Measurements from ENCODE around the gene NFATC2. TPM values are rescaled to one million over a fixed set of nuclear protein-coding genes. Genes with fewer than 3 reads are reported as not detected.
"Not testable (repeated sequence)": the region's sequence is repeated elsewhere in the genome, so short reads cannot be mapped to it uniquely, and the experiment has no call there.

The NFATC2 gene
- total RNA-seq, 5 donors from 2014 or later (not counting 1 experiment from before 2014, with no cell fraction given): 49.0 to 75.9 (median 67.0) TPM

- ATAC-seq (replicated peaks in 1 of 4): no peak
- no peak for DNase-seq
- no peak overlapping the region for H3K27ac ChIP-seq (ENCODE audit: low read length)
- peaks cover 4 to 55% of the 10 kb centered on the region in 2 experiments for H3K4me1 ChIP-seq (ENCODE audit: control insufficient read depth in 1 of 2, extremely low read depth in 1 of 2, insufficient read depth in 2 of 2, low read length in 2 of 2)
- Mint-ChIP-seq H3K4me3 (no peak overlapping the region), H3K36me3 (peaks cover 50% of the 10 kb centered on the region), H3K27ac (peak overlapping the region in 1 of 2 donors; percentile 66), H3K27me3 (no peaks in the 10 kb centered on the region), H3K9me3 (no peaks in the 10 kb centered on the region), H3K4me1 (peaks cover 79 to 88% (median 86%) of the 10 kb centered on the region in 3 donors)
- 100% methylated on average over 8 of the region's 15 CpGs for WGBS (ENCODE audit: insufficient coverage)
- no peaks in the 10 kb centered on the region for H3K9me3 ChIP-seq
- CTCF ChIA-PET: interaction anchor here in 1 of 2 donors (2.0 to 2.8 kb wide), 2 partner anchors 12 to 18 kb away, joined by 8 to 13 read pairs; no protein-coding TSS in a partner anchor
- H3K27me3 ChIP-seq (replicated peaks in 1 of 2; ENCODE audit: control insufficient read depth in 2 of 2, extremely low read depth in 1 of 2, insufficient read depth in 2 of 2, low read length in 1 of 2): no peaks in the 10 kb centered on the region
- POLR2A ChIA-PET: interaction anchor here in 1 of 2 donors (0.6 to 1.7 kb wide), 3 partner anchors 18 to 63 kb away, joined by 3 to 9 read pairs (median 3); partner anchors contain the start of gene NFATC2
- peaks cover 12 to 50% of the 10 kb centered on the region in 2 donors for H3K36me3 ChIP-seq (ENCODE audit: control insufficient read depth in 2 of 2, extremely low read depth in 1 of 2, insufficient read depth in 1 of 2, low read length in 1 of 2)
- no peak overlapping the region for H3K4me3 ChIP-seq (ENCODE audit: control insufficient read depth in 1 of 2, extremely low read depth in 1 of 2, low read length in 1 of 2)
Observed at GRCh38 chr20:51482836-51483473, 59.6 kb downstream of the NFATC2 start.

DNA sequence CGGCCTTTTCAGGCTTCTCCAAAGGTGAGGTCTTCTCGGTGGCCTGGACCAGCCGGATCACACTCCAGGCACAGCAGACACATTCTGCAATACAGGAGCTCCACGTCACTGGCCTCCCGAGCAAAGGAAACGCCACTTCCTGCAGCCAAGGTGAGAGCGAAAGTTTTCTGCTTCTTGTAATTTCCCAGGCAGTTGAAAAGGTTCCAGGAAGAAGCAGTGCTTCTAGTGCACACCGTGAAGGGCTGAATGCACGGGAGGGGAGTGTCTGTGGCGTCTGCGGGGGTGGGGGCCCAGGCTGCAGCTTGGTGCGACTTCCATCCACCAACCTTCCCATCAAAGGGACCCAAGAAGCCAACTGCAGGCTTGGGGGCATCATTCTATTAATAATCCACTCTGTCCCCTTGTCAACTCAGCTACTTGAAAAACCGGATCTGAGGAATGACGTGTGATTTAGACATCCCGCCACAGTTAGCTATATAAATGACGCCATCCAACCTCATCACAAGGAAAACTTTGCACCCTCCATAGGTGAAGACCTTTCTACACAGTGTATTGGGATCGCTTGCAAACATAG, 61.1 kb downstream of the NFATC2 start:
- whole genome bisulfite sequencing (ENCODE audit: insufficient coverage): 22% methylated on average over 5 of the region's 17 CpGs
- Histone ChIP-seq H3K4me3 (ENCODE audit: control insufficient read depth in 1 of 2, extremely low read depth in 1 of 2, low read length in 1 of 2) (no peak overlapping the region), H3K9me3 (no peaks in the 10 kb centered on the region), H3K36me3 (ENCODE audit: control insufficient read depth in 2 of 2, extremely low read depth in 1 of 2, insufficient read depth in 1 of 2, low read length in 1 of 2) (peaks cover 5 to 40% of the 10 kb centered on the region in 2 donors), H3K27me3 (replicated peaks in 1 of 2; ENCODE audit: control insufficient read depth in 2 of 2, extremely low read depth in 1 of 2, insufficient read depth in 2 of 2, low read length in 1 of 2) (no peaks in the 10 kb centered on the region), H3K4me1 (ENCODE audit: control insufficient read depth in 1 of 2, extremely low read depth in 1 of 2, insufficient read depth in 2 of 2, low read length in 2 of 2) (peaks cover 4 to 54% of the 10 kb centered on the region in 2 experiments), H3K27ac (ENCODE audit: low read length) (peak overlapping the region; percentile 57)
- DNase-seq: peak in 30 of 35 experiments; percentile 9 to 75 (median 32)
- Mint-ChIP-seq H3K4me3 (peak overlapping the region; percentile 63 to 71 (median 64)), H3K36me3 (peaks cover 51% of the 10 kb centered on the region), H3K9me3 (peaks cover 0 to 4% (median 0%) of the 10 kb centered on the region in 3 donors), H3K27ac (peak overlapping the region; percentile 87 to 88), H3K27me3 (no peaks in the 10 kb centered on the region), H3K4me1 (peaks cover 79 to 90% (median 86%) of the 10 kb centered on the region in 3 donors)
- CTCF ChIA-PET: interaction anchor here in 1 of 2 donors (1.0 to 2.8 kb wide), 4 partner anchors 13 to 155 kb away, joined by 3 to 13 read pairs (median 6); no protein-coding TSS in a partner anchor
- POLR2A ChIA-PET: interaction anchor here (0.6 to 1.7 kb wide), 2 partner anchors 61 to 111 kb away, joined by 3 to 9 read pairs; partner anchors contain the start of gene NFATC2 (in 1 of the 2)
- peak; percentile 74 to 76 (median 76) for ATAC-seq (replicated peaks in 1 of 4)

DNA sequence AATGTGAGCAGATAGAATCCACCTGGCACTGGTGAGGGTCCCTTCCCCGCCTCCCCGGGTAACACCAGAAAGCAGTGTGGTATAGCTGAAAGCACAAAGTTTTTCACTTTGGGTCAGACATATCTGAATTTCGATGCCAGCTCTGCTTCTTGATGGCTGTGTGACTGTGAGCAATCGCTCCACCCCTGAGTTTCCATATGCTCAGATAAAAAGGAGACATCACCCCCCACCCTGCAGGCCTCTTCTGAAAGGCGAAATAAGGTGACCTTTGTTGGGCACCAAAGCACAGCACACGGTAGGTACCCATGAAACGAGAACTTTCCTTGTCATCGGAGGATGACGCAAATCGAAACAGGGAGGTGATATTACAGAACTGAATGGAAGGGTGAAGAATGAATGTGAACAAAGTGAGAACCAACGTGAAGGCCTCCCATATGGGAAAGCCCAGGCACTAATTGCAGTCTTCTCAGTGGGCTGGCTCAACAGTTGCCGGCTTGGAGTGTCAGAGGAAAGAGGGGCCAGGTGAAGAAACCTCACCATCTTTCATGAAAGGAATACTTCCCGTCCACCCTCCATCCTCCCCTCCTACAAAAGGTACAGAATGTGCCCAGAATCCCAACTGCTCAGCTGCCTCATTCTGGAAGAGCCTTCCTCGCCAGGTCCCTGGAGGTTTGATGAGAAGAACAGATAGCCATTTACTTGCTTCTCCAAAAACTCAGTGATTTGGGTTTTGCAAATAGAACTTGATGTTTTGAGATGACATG, 61.8 kb downstream of the NFATC2 start:
- peaks cover 4 to 50% of the 10 kb centered on the region in 2 experiments for H3K4me1 ChIP-seq (ENCODE audit: control insufficient read depth in 1 of 2, extremely low read depth in 1 of 2, insufficient read depth in 2 of 2, low read length in 2 of 2)
- peak in 10 of 35 experiments; percentile 10 to 72 (median 22) for DNase-seq

GRCh38 chr20:51476106-51476505, 66.4 kb downstream of the NFATC2 start:
- H3K4me3 ChIP-seq (ENCODE audit: control insufficient read depth in 1 of 2, extremely low read depth in 1 of 2, low read length in 1 of 2); DNase-seq; H3K27me3 ChIP-seq (replicated peaks in 1 of 2; ENCODE audit: control insufficient read depth in 2 of 2, extremely low read depth in 1 of 2, insufficient read depth in 2 of 2, low read length in 1 of 2); H3K27me3 Mint-ChIP-seq; ATAC-seq (replicated peaks in 1 of 4); H3K27ac ChIP-seq (ENCODE audit: low read length); H3K9me3 ChIP-seq; POLR2A ChIA-PET; H3K4me3 Mint-ChIP-seq; H3K9me3 Mint-ChIP-seq: not testable (repeated sequence)
- CTCF ChIA-PET: interaction anchor here in 1 of 2 donors (0.7 kb wide), 1 partner anchor 10 kb away, joined by 5 read pairs; no protein-coding TSS in a partner anchor
- H3K36me3 Mint-ChIP-seq: peaks cover 63% of the 10 kb centered on the region
- H3K36me3 ChIP-seq (ENCODE audit: control insufficient read depth in 2 of 2, extremely low read depth in 1 of 2, insufficient read depth in 1 of 2, low read length in 1 of 2): peaks cover 4 to 58% of the 10 kb centered on the region in 2 donors
- H3K4me1 Mint-ChIP-seq: peaks cover 51 to 65% (median 53%) of the 10 kb centered on the region in 3 donors
- peak overlapping the region; percentile 5 to 64 for H3K27ac Mint-ChIP-seq
- WGBS (ENCODE audit: insufficient coverage): no CpG with 5 or more reads among the region's 1 CpG
- H3K4me1 ChIP-seq (ENCODE audit: control insufficient read depth in 1 of 2, extremely low read depth in 1 of 2, insufficient read depth in 2 of 2, low read length in 2 of 2): peaks cover 6 to 31% of the 10 kb centered on the region in 2 experiments

More for the DNA sequence above, 61.8 kb downstream of the NFATC2 start:
- Histone ChIP-seq H3K9me3 (no peaks in the 10 kb centered on the region), H3K27me3 (replicated peaks in 1 of 2; ENCODE audit: control insufficient read depth in 2 of 2, extremely low read depth in 1 of 2, insufficient read depth in 2 of 2, low read length in 1 of 2) (no peaks in the 10 kb centered on the region), H3K27ac (ENCODE audit: low read length) (peak overlapping the region; percentile 57), H3K4me3 (ENCODE audit: control insufficient read depth in 1 of 2, extremely low read depth in 1 of 2, low read length in 1 of 2) (no peak overlapping the region), H3K36me3 (ENCODE audit: control insufficient read depth in 2 of 2, extremely low read depth in 1 of 2, insufficient read depth in 1 of 2, low read length in 1 of 2) (peaks cover 5 to 37% of the 10 kb centered on the region in 2 donors)
- Mint-ChIP-seq H3K27ac (peak overlapping the region; percentile 87 to 88), H3K9me3 (peaks cover 0 to 4% (median 0%) of the 10 kb centered on the region in 3 donors), H3K4me3 (peak overlapping the region; percentile 63 to 71 (median 64)), H3K36me3 (peaks cover 50% of the 10 kb centered on the region), H3K27me3 (no peaks in the 10 kb centered on the region), H3K4me1 (peaks cover 79 to 89% (median 84%) of the 10 kb centered on the region in 3 donors)
- ATAC-seq (replicated peaks in 1 of 4): peak in 3 of 4 experiments; percentile 13 to 68 (median 40)
- WGBS (ENCODE audit: insufficient coverage): 33% methylated on average over 4 of the region's 14 CpGs
- ChIA-PET CTCF (interaction anchor here in 1 of 2 donors (0.6 to 2.8 kb wide), 5 partner anchors 14 to 1820 kb away, joined by 3 to 13 read pairs (median 3); no protein-coding TSS in a partner anchor), POLR2A (interaction anchor here (0.6 to 1.7 kb wide), 2 partner anchors 61 to 110 kb away, joined by 3 to 9 read pairs; partner anchors contain the start of gene NFATC2 (in 1 of the 2))

- Histone ChIP-seq H3K9me3 (no peaks in the 10 kb centered on the region), H3K4me1 (ENCODE audit: control insufficient read depth in 1 of 2, extremely low read depth in 1 of 2, insufficient read depth in 2 of 2, low read length in 2 of 2) (peaks cover 11 to 21% of the 10 kb centered on the region in 2 experiments), H3K36me3 (ENCODE audit: control insufficient read depth in 2 of 2, extremely low read depth in 1 of 2, insufficient read depth in 1 of 2, low read length in 1 of 2) (peaks cover 7 to 74% of the 10 kb centered on the region in 2 donors), H3K27ac (ENCODE audit: low read length) (no peak overlapping the region), H3K27me3 (replicated peaks in 1 of 2; ENCODE audit: control insufficient read depth in 2 of 2, extremely low read depth in 1 of 2, insufficient read depth in 2 of 2, low read length in 1 of 2) (no peaks in the 10 kb centered on the region), H3K4me3 (ENCODE audit: control insufficient read depth in 1 of 2, extremely low read depth in 1 of 2, low read length in 1 of 2) (no peak overlapping the region)
- Mint-ChIP-seq H3K27me3 (no peaks in the 10 kb centered on the region), H3K4me1 (peaks cover 49 to 63% (median 51%) of the 10 kb centered on the region in 3 donors), H3K27ac (no peak overlapping the region), H3K4me3 (no peak overlapping the region), H3K9me3 (peaks cover 0 to 4% (median 0%) of the 10 kb centered on the region in 3 donors), H3K36me3 (peaks cover 73% of the 10 kb centered on the region)
- CTCF ChIA-PET: no interaction called here
- no peak for DNase-seq
- POLR2A ChIA-PET: no interaction called here
- ATAC-seq (replicated peaks in 1 of 4): no peak
- WGBS (ENCODE audit: insufficient coverage): 97% methylated on average over 19 of the region's 19 CpGs
Observed at GRCh38 chr20:51473771-51474170, 68.7 kb downstream of the NFATC2 start.
